ENCODE results near the gene CTSE.
"Not testable (repeated sequence)": the region's sequence is repeated elsewhere in the genome, so short reads cannot be mapped to it uniquely, and the experiment has no call there.

CTSE gene

DNA sequence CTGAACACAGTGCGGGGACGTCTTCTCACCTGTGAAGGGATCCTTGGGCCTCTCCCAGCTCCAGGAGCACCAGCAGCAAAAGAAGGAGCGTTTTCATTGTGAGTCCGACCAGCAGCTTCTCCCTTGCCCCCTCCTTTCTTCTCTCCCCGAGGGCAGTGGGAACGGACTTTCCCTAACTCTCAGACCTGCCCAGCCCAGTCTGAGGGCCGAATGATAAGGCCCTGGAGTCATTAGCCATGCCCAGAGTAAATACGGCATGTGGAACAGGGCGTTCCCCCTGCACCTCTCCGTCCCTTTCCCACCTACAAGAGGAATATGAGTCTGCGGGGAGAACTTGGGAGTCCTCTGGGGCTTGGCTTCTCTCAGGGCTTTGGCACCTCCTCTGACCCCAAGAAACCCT is at the start of gene CTSE:
CTSE (minus strand) TSS at position 201 of the 400 bp plus-strand sequence; CDS start at position 97, 104 bp downstream.
- FAIRE-seq = no peak
- DNase-seq (ENCODE audit: low spot score) = no peak

GRCh38 chr1:206070627-206071304 is 47.1 kb upstream of the CTSE start:
- DNase-seq (ENCODE audit: low spot score) (no peak), FAIRE-seq (no peak)

DNA sequence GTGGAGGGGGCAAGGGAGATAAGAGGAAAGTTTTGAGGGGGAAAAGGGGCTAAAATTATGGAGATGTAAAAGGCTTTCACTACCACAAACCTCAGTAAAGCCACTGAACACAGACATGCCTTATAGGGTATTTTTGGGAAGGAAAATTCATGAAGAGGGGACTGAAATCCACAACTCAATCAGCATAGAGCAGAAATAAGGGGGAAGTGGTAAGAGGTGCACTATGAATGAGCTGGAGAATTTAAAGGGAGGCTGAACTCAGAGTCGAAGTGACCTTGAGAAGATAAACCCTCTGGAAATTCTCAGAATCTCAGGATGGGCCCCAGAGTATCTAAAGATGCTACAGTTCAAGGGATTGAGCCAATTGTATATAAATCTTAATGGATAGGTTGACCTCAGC is 44.6 kb upstream of the CTSE start:
- no peak for FAIRE-seq
- DNase-seq (ENCODE audit: low spot score) = no peak

DNA sequence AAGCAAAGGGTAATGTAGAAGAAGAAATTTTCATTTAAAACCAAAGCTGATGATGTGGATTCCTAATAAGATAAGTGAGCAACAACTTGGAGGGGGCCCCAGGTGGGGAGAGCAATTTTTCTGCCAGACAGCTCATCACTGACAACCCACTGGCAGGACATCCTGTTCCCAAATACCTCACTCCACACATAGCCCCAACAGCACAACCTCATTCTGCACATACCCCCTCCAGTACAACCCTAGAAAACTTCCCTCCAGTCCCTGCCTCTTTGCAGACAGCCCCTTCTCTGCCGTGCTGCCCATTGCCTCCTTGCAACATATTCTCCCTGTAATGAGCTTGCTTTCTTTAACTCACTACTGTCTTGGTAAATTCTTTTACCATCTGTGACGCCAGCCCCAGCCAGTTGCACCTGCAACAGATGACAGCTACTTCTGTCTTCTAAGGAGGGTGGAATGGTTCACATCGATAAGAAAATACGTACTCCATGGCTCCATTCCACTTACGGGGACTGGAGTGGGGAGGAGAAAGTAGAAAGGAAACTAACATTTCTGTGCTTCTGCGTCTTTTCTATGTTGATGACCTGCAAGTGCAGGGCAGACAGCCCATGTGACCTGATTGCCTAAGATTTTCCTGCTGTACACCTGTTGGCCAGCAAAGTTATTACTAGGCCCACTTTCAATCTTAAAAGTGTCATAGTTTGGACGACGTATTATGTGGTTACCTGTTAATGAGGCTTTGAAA is 44.0 kb upstream of the CTSE start:
- DNase-seq (ENCODE audit: low spot score) (no peak), FAIRE-seq (no peak)

- FAIRE-seq = no peak
- no peak for DNase-seq (ENCODE audit: low spot score)
These were observed 42.9 kb upstream of the CTSE start for GRCh38 chr1:206066479-206067171.

DNA sequence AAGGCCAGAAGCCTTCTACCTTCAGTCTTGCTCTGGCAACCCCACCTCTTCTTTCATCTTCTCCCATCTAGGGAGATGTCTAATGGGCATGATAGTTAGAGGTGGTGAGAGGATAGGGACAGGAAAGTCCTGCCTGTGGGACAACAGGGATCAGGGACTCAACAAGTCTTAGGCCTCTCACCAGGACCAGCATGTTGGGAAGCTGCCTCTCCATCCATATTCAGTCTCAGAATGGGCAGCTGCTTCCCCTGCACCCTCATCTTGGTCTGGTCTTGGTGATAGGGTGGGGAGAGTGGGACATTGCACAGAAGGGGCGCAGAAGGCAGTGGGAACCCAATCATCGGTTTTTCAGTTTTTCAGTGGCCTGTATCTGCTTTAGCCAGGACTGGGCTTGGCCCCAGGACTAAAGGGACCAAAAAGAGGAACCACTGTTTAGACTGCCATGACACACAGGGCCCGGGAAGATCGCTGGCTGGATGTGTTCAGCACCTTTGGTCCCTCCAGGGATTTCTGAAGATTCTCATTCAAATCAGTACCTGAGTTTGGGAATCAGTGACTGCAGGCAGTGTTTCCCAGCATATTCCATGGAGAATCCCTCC is 42.0 kb upstream of the CTSE start:
- no peak for FAIRE-seq
- DNase-seq (ENCODE audit: low spot score) = no peak

- DNase-seq (ENCODE audit: low spot score); FAIRE-seq: not testable (repeated sequence)
These were observed 40.8 kb upstream of the CTSE start for GRCh38 chr1:206064501-206064900.

GRCh38 chr1:206064001-206064400 is 40.3 kb upstream of the CTSE start:
- DNase-seq (ENCODE audit: low spot score); FAIRE-seq: not testable (repeated sequence)

- no peak for DNase-seq (ENCODE audit: low spot score)
- no peak for FAIRE-seq
These were observed 38.8 kb upstream of the CTSE start for GRCh38 chr1:206062464-206062863.

- FAIRE-seq (no peak), DNase-seq (ENCODE audit: low spot score) (no peak)
These were observed 37.1 kb upstream of the CTSE start for GRCh38 chr1:206060844-206061243.

DNA sequence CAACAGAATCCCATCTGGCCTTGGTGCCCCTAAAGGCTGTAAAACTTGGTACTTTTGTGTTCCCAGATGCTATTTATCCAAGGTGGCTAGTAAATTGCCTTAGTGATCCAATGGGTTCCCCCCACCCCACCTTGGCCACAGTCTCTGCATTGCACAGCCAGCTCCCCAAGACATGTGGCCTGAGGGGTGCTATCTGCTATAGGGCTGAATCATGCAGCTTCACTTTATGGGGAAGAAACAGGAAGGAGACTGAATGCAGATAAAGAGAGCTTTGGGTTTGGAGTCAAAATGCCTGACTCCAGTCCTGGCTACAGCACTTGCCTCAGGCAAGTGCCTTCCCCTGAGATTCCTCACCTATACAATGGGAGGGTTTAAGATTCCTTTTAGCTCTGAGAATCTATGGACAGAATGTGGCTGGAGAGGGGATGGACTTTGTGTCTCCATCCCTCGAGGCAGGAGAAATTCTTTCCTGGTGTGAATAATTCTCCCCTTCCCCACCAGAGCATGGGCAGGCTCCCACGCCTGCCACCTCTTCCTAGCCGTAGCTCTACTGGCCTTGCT is 35.7 kb upstream of the CTSE start:
- no peak for FAIRE-seq
- no peak for DNase-seq (ENCODE audit: low spot score)

- FAIRE-seq = no peak
- no peak for DNase-seq (ENCODE audit: low spot score)
These were observed 35.2 kb upstream of the CTSE start for GRCh38 chr1:206058927-206059292.

DNA sequence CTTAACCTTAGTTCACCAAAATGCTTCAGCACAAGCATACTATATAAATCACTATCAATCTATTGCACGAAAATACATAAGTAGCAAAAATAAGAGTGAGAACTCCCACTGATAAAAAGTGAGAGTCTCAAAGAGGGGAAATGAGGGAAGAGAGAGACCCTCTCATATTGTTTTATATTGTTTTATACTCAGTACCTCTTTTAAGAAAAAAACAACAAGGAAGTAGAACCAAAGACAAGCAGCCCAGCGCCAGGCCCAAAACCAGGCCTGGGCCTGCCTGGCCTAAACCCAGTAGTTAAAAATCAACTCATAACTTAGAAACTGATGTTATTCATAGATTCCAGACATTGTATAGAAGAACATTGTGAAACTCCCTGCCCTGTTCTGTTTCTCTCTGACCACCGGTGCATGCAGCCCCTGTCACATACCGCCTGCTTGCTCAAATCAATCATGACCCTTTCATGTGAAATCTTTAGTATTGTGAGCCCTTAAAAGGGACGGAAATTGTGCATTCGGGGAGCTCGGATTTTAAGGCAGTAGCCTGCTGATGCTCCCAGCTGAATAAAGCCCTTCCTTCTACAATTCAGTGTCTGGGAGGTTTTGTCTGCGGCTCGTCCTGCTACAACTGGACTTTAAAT is 34.7 kb upstream of the CTSE start:
- FAIRE-seq; DNase-seq (ENCODE audit: low spot score): not testable (repeated sequence)

DNA sequence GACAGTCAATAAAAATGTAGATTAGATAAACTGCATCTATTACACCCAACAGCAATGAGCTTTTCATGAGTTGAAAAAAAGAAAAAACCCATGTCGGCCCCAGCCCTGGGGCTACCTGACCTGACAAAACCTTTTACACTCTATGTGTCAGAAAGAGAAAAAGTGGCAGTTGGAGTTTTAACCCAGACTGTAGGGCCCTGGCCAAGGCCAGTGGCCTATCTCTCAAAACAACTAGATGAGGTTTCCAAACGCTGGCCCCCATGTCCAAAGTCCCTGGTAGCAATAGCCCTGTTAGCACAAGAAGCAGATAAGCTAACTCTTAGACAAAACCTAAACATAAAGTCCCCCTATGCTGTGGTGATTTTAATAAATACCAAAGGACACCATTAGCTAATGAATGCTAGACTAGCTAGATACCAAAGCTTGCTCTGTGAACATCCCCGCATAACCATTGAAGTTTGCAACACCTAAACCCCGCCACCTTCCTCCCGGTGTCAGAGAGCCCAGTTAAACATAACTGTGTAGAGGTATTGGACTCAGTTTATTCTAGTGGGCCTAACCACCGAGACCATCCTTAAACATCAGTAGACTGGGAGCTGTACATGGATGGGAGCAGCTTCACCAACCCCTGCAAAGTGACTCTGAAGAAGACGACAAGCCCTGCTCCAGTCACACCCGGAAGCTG is 32.1 kb upstream of the CTSE start:
- not testable (repeated sequence) for FAIRE-seq; DNase-seq (ENCODE audit: low spot score)

DNA sequence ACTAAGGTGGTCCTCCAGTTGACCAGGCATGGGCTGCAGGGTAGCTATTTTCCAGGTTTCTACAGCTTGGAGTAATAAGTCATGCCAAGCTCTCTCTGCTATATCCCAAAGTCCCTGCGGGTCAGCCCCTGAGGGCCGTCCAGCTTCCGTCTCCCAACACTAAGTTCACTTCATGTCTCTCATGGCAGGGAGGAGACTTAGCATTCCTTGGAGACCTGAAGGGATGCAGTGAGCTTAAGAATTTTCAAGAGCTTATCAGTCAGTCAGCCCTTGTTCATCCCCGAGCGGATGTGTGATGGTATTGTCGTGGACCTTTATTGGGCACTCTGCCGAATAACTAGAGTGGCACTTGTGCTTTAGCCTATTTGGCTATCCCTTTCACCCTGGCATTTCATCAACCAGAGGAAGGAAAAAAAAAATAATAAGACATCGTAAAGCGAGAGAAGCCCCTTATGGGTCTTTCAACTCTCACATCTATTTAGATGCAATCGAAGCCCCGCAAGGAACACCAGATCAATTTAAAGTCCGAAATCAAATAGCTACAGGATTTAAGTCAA is 31.5 kb upstream of the CTSE start:
- not testable (repeated sequence) for DNase-seq (ENCODE audit: low spot score); FAIRE-seq

GRCh38 chr1:206053616-206054015 is 29.9 kb upstream of the CTSE start:
- not testable (repeated sequence) for DNase-seq (ENCODE audit: low spot score); FAIRE-seq

- DNase-seq (ENCODE audit: low spot score); FAIRE-seq: not testable (repeated sequence)
These were observed 29.4 kb upstream of the CTSE start, which contains the start of gene RHEX for GRCh38 chr1:206052919-206053610. RHEX (plus strand) TSS chr1:206053173; CDS start chr1:206097829, 44,656 bp downstream.

DNA sequence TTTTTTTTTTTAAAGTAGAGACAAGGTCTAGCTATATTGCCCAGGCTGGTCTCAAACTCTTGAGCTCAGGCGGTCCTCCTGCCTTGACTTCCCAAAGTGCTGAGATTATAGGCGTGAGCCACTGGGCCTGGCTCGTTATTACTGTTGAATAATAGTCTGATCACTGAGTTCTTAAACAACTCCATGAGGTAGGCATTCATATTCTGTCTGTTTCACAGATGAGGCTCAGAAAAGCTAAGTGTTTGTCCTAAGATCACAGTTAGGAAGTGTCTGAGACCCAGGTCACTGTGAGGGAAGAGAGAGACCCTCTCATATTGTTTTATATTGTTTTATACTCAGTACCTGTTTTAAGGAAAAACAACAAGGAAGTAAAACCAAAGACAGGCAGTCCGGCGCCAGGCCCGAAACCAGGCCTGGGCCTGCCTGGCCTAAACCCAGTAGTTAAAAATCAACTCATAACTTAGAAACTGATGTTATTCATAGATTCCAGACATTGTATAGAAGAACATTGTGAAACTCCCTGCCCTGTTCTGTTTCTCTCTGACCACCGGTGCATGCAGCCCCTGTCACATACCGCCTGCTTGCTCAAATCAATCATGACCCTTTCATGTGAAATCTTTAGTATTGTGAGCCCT is 28.7 kb upstream of the CTSE start:
- FAIRE-seq; DNase-seq (ENCODE audit: low spot score): not testable (repeated sequence)
